Stimulated activated memory B cell treated with anti-CD40 and anti-IgM and Interleukin-4, amounts not matched to agents 10 μg/mL and 1 μg/mL and 100 μg/mL, for 72 hours (primary cell): ENCODE results near the gene CAPZA2.

Source experiments
- ATAC-seq: fragments of 150-1000 bp; cut with Tn5 transposase; 2 replicates; pipeline ENCODE4 v1.10.0; 2021
- H3K27ac Mint-ChIP-seq: one replicate; pipeline ENCODE4 v1.8.0; 2022; ENCODE audit warnings: mild to moderate bottlenecking, mixed read lengths
- H3K27me3 Mint-ChIP-seq: one replicate; pipeline ENCODE4 v1.8.0; 2022; ENCODE audit warnings: mixed read lengths
- H3K36me3 Mint-ChIP-seq: one replicate; pipeline ENCODE4 v1.8.0; 2022; ENCODE audit warnings: mixed read lengths
- H3K4me1 Mint-ChIP-seq: one replicate; pipeline ENCODE4 v1.8.0; 2022; ENCODE audit warnings: mixed read lengths
- H3K4me3 Mint-ChIP-seq: one replicate; pipeline ENCODE4 v1.8.0; 2022; ENCODE audit warnings: mild to moderate bottlenecking, moderate library complexity, mixed read lengths
- H3K9me3 Mint-ChIP-seq: one replicate; pipeline ENCODE4 v1.8.0; 2022; ENCODE audit warnings: mixed read lengths

CAPZA2 gene

DNA sequence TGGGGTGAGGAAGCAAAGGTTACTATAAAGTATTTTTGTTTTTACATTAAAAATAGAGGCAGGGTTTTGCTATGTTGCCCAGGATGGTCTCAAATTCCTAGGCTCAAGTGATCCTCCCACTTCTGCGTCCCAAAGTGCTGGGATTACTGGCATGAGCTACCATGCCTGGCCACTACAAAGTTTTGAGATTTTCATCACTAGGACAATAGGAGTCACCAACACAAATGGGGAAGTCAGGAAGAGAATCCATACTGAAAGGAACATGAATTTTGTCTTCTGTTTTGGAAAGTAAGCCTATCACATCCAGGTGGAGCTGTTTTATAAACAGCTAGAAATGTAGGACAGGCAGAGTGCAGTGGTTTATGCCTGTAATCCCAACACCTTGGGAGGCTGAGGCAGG, 20.0 kb upstream of the CAPZA2 start:
- Mint-ChIP-seq H3K27ac (no peak overlapping the region), H3K9me3 (no peaks in the 10 kb centered on the region), H3K4me3 (no peak overlapping the region), H3K36me3 (no peaks in the 10 kb centered on the region), H3K4me1 (peaks cover 21% of the 10 kb centered on the region), H3K27me3 (no peaks in the 10 kb centered on the region)
- ATAC-seq = no peak

GRCh38 chr7:116843378-116843777, 19.0 kb upstream of the CAPZA2 start:
- no peaks in the 10 kb centered on the region for H3K36me3 Mint-ChIP-seq
- H3K9me3 Mint-ChIP-seq = no peaks in the 10 kb centered on the region
- H3K4me1 Mint-ChIP-seq = peaks cover 21% of the 10 kb centered on the region
- H3K27me3 Mint-ChIP-seq = no peaks in the 10 kb centered on the region
- H3K27ac Mint-ChIP-seq = peak overlapping the region; percentile 36
- peak overlapping the region; percentile 32 for H3K4me3 Mint-ChIP-seq
- peak; percentile 59 for ATAC-seq

GRCh38 chr7:116851175-116851574, 11.2 kb upstream of the CAPZA2 start:
- Mint-ChIP-seq H3K4me1 (no peaks in the 10 kb centered on the region), H3K36me3 (no peaks in the 10 kb centered on the region), H3K4me3 (no peak overlapping the region), H3K9me3 (no peaks in the 10 kb centered on the region), H3K27me3 (peaks cover 35% of the 10 kb centered on the region), H3K27ac (no peak overlapping the region)
- no peak for ATAC-seq

- no peak overlapping the region for H3K4me3 Mint-ChIP-seq
- no peaks in the 10 kb centered on the region for H3K4me1 Mint-ChIP-seq
- ATAC-seq = no peak
- H3K27me3 Mint-ChIP-seq = peaks cover 35% of the 10 kb centered on the region
- H3K27ac Mint-ChIP-seq = no peak overlapping the region
- H3K36me3 Mint-ChIP-seq = no peaks in the 10 kb centered on the region
- H3K9me3 Mint-ChIP-seq = no peaks in the 10 kb centered on the region
Observed at GRCh38 chr7:116851671-116852070, 10.7 kb upstream of the CAPZA2 start.

DNA sequence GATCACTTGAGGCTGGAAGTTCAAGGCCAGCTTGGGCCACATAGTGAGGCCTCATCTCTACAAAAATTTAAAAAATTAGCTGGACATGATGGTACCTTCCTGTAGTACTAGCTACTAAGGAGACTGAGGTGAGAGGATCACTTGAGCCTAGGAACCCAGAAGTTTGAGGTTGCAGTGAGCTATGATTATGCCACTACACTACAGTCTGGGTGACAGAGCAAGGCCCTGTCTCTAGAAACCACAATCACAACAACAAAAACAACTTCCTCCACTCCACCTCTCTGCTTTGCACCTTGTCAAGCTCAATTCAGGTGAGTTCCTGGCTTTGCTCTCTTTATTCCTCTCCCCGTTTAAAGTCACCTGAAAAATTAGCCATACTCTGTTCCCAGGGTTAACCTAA, 8.3 kb upstream of the CAPZA2 start:
- Mint-ChIP-seq H3K27me3 (peaks cover 40% of the 10 kb centered on the region), H3K4me1 (no peaks in the 10 kb centered on the region)
- ATAC-seq = no peak

DNA sequence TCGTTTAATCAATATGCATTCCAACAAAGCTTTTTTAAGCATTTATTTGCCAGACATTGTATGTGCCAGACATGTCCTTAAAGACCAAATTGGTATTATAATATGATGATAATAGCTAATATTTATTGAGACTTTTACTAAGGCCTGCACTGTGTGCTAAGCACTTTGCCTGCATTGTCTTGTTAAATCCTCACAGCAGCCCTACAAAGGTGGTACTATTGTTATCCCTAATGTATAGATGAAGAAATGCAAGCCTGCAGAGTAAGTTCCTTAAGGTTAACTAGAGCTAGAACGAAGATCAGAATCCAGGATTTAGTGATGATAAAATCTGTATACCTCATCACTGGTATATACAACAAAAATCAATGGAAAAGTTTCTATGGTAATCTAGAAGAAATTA, 5.3 kb upstream of the CAPZA2 start:
- Mint-ChIP-seq H3K36me3 (no peaks in the 10 kb centered on the region), H3K9me3 (no peaks in the 10 kb centered on the region), H3K27ac (no peak overlapping the region), H3K4me3 (no peak overlapping the region), H3K4me1 (peaks cover 5% of the 10 kb centered on the region), H3K27me3 (peaks cover 28% of the 10 kb centered on the region)
- no peak for ATAC-seq

More for the DNA sequence above, 8.3 kb upstream of the CAPZA2 start:
- Mint-ChIP-seq H3K9me3 (no peaks in the 10 kb centered on the region), H3K27ac (no peak overlapping the region), H3K4me3 (no peak overlapping the region), H3K36me3 (no peaks in the 10 kb centered on the region)

- H3K9me3 Mint-ChIP-seq = no peaks in the 10 kb centered on the region
- H3K27ac Mint-ChIP-seq = no peak overlapping the region
- no peak overlapping the region for H3K4me3 Mint-ChIP-seq
- H3K36me3 Mint-ChIP-seq = no peaks in the 10 kb centered on the region
- ATAC-seq = no peak
- peaks cover 28% of the 10 kb centered on the region for H3K27me3 Mint-ChIP-seq
- H3K4me1 Mint-ChIP-seq = peaks cover 18% of the 10 kb centered on the region
Observed at GRCh38 chr7:116859323-116859722, 3.1 kb upstream of the CAPZA2 start.

- no peaks in the 10 kb centered on the region for H3K36me3 Mint-ChIP-seq
- no peak for ATAC-seq
- H3K4me3 Mint-ChIP-seq = peak overlapping the region; percentile 88
- H3K27me3 Mint-ChIP-seq = peaks cover 18% of the 10 kb centered on the region
- peak overlapping the region; percentile 90 for H3K27ac Mint-ChIP-seq
- H3K4me1 Mint-ChIP-seq = peaks cover 33% of the 10 kb centered on the region
- H3K9me3 Mint-ChIP-seq = no peaks in the 10 kb centered on the region
Observed at GRCh38 chr7:116861717-116862116, 670 bp upstream of the CAPZA2 start.

DNA sequence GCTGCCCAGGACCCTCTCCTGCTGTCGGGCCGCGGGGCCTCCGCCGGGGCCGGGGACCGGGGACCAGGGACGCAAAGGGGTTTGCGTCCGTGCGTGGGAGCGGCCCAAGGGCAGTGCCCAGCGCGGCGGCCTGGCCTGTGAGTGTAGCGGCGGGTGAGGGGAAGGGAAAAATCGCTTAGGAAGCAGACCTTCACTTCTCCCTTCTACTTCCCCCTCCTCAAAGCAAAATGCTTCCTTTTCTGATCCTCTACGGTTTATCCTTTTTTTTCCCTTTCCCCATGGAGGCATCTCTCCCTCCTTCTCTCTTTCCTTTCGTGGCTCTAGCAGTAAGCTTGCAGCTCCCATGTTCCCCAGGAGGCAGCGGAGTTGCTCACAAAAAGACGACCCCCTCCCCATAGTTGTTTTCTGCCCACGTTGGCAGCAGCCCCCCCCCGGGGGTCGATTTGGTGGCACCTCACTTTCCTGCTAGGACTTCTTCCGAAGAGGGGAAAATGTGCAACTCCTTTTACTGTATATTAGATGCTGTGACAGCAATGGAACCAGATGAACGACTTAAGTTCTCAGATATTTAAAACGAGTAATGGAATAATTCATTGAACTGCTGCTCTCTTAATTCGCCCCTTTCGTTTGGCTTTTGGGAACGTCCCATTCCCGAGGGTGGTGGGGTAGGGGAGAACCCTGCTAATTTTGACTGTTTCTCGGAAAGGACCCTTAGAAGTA, 724 bp downstream of the CAPZA2 start:
- peaks cover 47% of the 10 kb centered on the region for H3K4me1 Mint-ChIP-seq
- no peaks in the 10 kb centered on the region for H3K9me3 Mint-ChIP-seq
- peak overlapping the region; percentile 90 for H3K27ac Mint-ChIP-seq
- ATAC-seq = no peak
- H3K36me3 Mint-ChIP-seq = peaks cover 4% of the 10 kb centered on the region
- peak overlapping the region; percentile 88 for H3K4me3 Mint-ChIP-seq
- peaks cover 18% of the 10 kb centered on the region for H3K27me3 Mint-ChIP-seq

DNA sequence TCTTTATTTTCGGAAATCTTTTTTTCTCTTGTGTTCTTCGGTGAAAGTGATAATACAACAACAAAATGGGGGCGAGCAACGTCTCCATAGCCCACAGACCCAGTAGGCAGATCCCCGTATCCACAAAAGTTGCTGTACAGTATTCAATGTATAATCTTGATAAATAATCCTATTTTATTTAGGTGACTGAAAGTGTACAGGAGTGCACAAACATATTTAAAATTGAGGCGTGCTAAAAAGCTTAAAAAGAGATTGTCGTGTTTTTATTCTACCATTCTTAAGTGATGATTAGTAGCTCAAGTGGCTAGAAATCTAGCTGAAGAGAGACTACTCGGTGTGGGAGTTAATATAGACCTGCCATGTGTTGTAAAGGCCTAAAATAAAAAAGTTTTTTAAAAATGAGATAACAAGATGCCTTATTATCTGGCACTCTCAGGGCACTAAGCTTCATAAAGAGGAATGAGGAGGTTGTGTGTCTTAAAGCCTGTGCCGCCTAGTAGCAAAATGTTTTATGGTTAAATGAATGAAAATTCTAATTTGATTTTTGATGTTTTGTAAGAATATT, 1.6 kb downstream of the CAPZA2 start:
- peaks cover 48% of the 10 kb centered on the region for H3K4me1 Mint-ChIP-seq
- H3K36me3 Mint-ChIP-seq = peaks cover 4% of the 10 kb centered on the region
- peak overlapping the region; percentile 88 for H3K4me3 Mint-ChIP-seq
- H3K27ac Mint-ChIP-seq = peak overlapping the region; percentile 90
- H3K9me3 Mint-ChIP-seq = no peaks in the 10 kb centered on the region
- ATAC-seq = no peak
- peaks cover 13% of the 10 kb centered on the region for H3K27me3 Mint-ChIP-seq

- Mint-ChIP-seq H3K27me3 (no peaks in the 10 kb centered on the region), H3K9me3 (no peaks in the 10 kb centered on the region), H3K4me1 (peaks cover 69% of the 10 kb centered on the region), H3K27ac (no peak overlapping the region), H3K4me3 (no peak overlapping the region), H3K36me3 (peaks cover 29% of the 10 kb centered on the region)
- ATAC-seq = no peak
Observed at GRCh38 chr7:116871061-116871700, 8.8 kb downstream of the CAPZA2 start.

DNA sequence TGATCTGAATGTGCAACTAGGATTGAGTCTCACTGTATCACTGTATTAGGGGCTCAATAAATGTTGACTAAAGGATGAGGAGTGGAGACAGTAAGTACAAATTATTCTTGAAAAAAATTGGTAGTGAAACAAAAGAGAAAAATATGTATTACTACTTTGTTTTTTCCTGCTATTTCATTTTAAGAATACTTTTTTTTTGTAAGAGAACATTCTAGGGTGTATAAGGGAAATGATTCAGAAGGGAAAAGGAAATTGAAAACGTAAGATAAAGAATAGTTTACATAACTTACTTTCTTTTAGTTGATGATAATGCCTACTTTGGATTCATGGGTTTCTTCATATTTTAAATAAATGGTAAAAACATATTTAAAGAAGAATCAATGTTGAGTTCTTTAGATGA, 9.6 kb downstream of the CAPZA2 start:
- Mint-ChIP-seq H3K9me3 (no peaks in the 10 kb centered on the region), H3K27ac (no peak overlapping the region)
- no peak for ATAC-seq

DNA sequence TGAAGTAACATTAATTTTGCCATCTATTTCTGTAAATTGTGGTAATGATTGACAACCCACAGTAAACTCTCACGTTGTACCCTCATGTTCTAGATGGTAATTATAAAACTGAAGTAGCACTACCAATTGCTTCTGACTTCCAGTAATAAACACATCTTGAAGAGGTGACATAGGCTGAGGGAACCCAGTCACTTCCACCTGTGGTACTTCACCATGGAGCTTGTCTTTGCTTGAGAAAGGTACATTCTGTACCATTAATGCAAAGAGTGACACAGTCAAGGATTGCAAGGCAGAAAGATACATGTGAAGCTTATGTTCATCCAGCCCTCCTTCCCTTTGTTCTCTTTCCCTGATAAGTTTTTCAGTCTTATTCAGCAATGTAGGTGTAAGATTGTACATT, 11.2 kb downstream of the CAPZA2 start:
- H3K4me3 Mint-ChIP-seq = no peak overlapping the region
- H3K9me3 Mint-ChIP-seq = no peaks in the 10 kb centered on the region
- peaks cover 52% of the 10 kb centered on the region for H3K4me1 Mint-ChIP-seq
- H3K27ac Mint-ChIP-seq = no peak overlapping the region
- H3K27me3 Mint-ChIP-seq = no peaks in the 10 kb centered on the region
- peaks cover 25% of the 10 kb centered on the region for H3K36me3 Mint-ChIP-seq
- ATAC-seq = no peak

More for the DNA sequence above, 9.6 kb downstream of the CAPZA2 start:
- Mint-ChIP-seq H3K36me3 (peaks cover 29% of the 10 kb centered on the region), H3K27me3 (no peaks in the 10 kb centered on the region), H3K4me1 (peaks cover 64% of the 10 kb centered on the region), H3K4me3 (no peak overlapping the region)

DNA sequence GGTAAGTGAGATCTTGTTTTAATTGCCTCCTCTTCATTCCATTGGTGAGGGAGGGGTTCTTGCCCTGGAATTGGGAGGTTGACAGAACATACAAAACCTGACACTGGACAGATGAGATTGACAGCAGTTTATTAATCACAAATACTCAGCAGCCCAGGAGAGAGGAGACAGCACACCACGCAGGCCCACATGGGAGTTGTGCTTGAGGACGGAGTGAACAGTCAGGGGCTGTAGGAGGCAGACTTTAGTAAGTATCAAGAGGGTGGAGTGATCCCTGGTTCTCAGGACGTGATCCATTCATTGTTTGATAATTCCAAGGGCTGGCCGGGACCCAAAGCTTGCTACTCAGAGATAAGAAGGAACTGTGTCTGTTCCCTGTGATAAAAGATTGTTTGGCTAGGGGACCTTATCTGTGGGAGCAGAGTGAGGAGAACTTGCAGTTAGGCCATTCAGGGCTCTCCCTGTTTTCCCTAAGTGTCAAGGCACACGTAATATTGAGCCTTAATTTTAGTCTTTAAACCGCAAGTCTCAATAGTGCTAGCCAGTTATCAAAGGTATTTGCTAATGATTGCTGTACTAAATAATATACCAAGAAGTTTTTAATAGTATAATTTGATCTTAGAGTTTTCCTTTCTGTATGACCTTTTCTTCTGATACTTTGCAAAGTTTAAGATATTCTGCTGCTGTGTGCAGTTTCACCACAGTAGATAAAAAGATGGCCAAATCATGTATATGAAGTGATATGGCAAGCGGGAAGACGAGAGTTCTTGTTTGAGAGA, 14.5 kb downstream of the CAPZA2 start:
- Mint-ChIP-seq H3K27me3 (no peaks in the 10 kb centered on the region), H3K4me3 (no peak overlapping the region), H3K27ac (no peak overlapping the region), H3K4me1 (peaks cover 26% of the 10 kb centered on the region), H3K9me3 (no peaks in the 10 kb centered on the region), H3K36me3 (peaks cover 13% of the 10 kb centered on the region)
- ATAC-seq = no peak

DNA sequence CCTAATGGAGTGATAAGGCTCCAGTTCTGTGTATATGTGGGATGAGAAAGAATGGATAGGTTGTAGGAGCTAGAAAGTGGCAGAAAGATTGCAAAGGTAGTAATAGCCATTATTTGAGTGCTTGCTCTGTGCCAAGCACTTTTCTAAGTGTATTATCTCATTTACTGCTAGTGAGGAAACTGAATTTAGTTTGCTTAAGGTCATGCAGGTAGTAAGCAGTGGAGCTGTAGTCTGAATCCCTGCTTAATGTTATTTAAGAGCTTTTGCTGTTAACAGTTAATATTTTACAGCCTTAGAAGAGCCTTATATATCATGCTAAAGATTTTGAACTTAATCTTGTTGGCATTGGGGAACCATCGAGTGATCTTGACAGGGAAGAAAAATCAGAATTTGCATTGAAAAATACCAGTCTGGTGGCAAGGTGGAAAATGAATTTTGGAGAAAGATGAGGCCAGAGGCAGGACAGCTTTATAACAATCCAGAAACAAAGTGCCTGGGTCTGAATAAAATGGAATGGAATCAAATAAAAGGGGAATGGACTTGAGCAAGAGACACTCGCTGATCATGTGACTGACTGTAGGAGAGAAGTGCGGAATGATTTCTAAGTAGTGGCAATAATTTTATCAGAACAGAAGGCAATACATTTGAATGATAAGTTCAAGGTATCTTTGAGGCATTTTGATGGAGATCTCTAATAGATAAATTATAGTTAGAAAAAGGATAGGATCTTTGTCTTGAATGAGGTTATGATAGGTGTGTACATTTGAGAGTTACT, 15.2 kb downstream of the CAPZA2 start:
- peaks cover 12% of the 10 kb centered on the region for H3K36me3 Mint-ChIP-seq
- no peaks in the 10 kb centered on the region for H3K9me3 Mint-ChIP-seq
- peaks cover 20% of the 10 kb centered on the region for H3K4me1 Mint-ChIP-seq
- H3K27ac Mint-ChIP-seq = no peak overlapping the region
- H3K27me3 Mint-ChIP-seq = no peaks in the 10 kb centered on the region
- H3K4me3 Mint-ChIP-seq = no peak overlapping the region
- no peak for ATAC-seq
